Caco-2 (cell line): ENCODE measurements around the gene TESMIN. TPM values are rescaled to one million over a fixed set of nuclear protein-coding genes. Genes with fewer than 3 reads are reported as not detected.

Experiments used
- BruUV-seq: library from RNA; stranded (reverse); fragments of 400-500 nt; replicated peaks from 2 replicates; lab custom pipeline; 2021; lab: Mats Ljungman, UMichigan
- CTCF ChIA-PET: fragments of 300-600 bp; sonication (Branson Sonifier 250); formaldehyde crosslinking; loops from one replicate; lab custom pipeline; 2022; ENCODE audit warnings: antibody characterized with exemption; lab: Charles Lee
- POLR2A ChIA-PET: fragments of 300-600 bp; sonication (Branson Sonifier 250); formaldehyde crosslinking; loops from one replicate; lab custom pipeline; 2022; ENCODE audit warnings: antibody characterized with exemption; lab: Charles Lee
- DNase-seq, 2 experiments: peaks; one replicate each; pipeline versions ENCODE4 v3.0.0 to v3.0.0-alpha.2; 2020 to 2022
- H3K27me3 ChIP-seq: replicated peaks from 2 replicates; pipeline ENCODE4 v1.6.0; 2011; ENCODE audit warnings: low read length; ENCODE audit not compliant: control insufficient read depth, insufficient read depth
- H3K36me3 ChIP-seq: 2 replicates; pipeline ENCODE4 v1.5.1; 2011; ENCODE audit warnings: low read length; ENCODE audit not compliant: control insufficient read depth, insufficient read depth
- H3K4me1 ChIP-seq: fragments of 250-450 bp; sonication (Bioruptor Pico); 2 replicates; pipeline ENCODE4 v1.5.1; 2020; ENCODE audit warnings: mild to moderate bottlenecking
- H3K4me3 ChIP-seq: 2 replicates; pipeline ENCODE4 v1.5.1; 2011; ENCODE audit warnings: low read depth, mild to moderate bottlenecking, control low read depth, low read length
- H3K9me3 ChIP-seq: fragments of 250-450 bp; sonication (Bioruptor Pico); 2 replicates; pipeline ENCODE4 v1.5.1; 2020; ENCODE audit warnings: mild to moderate bottlenecking, moderate library complexity
- H3K27ac Mint-ChIP-seq: one replicate; pipeline ENCODE4 v1.8.0; 2022; ENCODE audit warnings: mixed read lengths; ENCODE audit not compliant: unreplicated experiment
- H3K27me3 Mint-ChIP-seq: one replicate; pipeline ENCODE4 v1.8.0; 2022; ENCODE audit warnings: mixed read lengths; ENCODE audit not compliant: insufficient read depth, unreplicated experiment
- H3K36me3 Mint-ChIP-seq: one replicate; pipeline ENCODE4 v1.8.0; 2022; ENCODE audit warnings: mild to moderate bottlenecking, mixed read lengths; ENCODE audit not compliant: insufficient read depth, unreplicated experiment
- H3K4me1 Mint-ChIP-seq: one replicate; pipeline ENCODE4 v1.8.0; 2022; ENCODE audit warnings: low read depth, mixed read lengths; ENCODE audit not compliant: unreplicated experiment
- H3K4me3 Mint-ChIP-seq: one replicate; pipeline ENCODE4 v1.8.0; 2022; ENCODE audit warnings: mild to moderate bottlenecking, moderate library complexity, mixed read lengths; ENCODE audit not compliant: unreplicated experiment
- H3K9me3 Mint-ChIP-seq: one replicate; pipeline ENCODE4 v1.8.0; 2022; ENCODE audit warnings: mixed read lengths; ENCODE audit not compliant: unreplicated experiment
- CTCF ChIP-seq, 2 experiments: fragments of 200-600 bp in 1 of 2; IDR thresholded peaks; 1 replicate in 1 of 2; 2 replicates in 1 of 2; pipeline versions ENCODE4 v1.5.1 to v1.8.0; 2011 to 2022; ENCODE audit warnings: antibody characterized with exemption in 1 of 2, control low read depth in 1 of 2, inconsistent platforms in 1 of 2, low read depth in 1 of 2, low read length in 1 of 2, mild to moderate bottlenecking in 1 of 2, moderate library complexity in 1 of 2; ENCODE audit not compliant: insufficient read depth in 1 of 2, severe bottlenecking in 1 of 2, unreplicated experiment in 1 of 2
- intact Hi-C: fragments of 100-400 bp; cut with micrococcal nuclease; formaldehyde crosslinking; loops from one replicate; pipeline ENCODE4 v1.10.0; 2022; ENCODE audit not compliant: unreplicated experiment
- total RNA-seq: library from RNA; stranded (reverse); gene quantifications from 2 replicates; pipeline ENCODE4 v1.2.3, GENCODE V29; 2022

The TESMIN gene
- total RNA-seq, 1 experiment from 2014 or later = 26.2 TPM

- Mint-ChIP-seq H3K27me3 (peaks cover 29% of the 10 kb centered on the region), H3K36me3 (no peaks in the 10 kb centered on the region), H3K4me3 (no peak overlapping the region), H3K9me3 (peaks cover 14% of the 10 kb centered on the region), H3K27ac (no peak overlapping the region), H3K4me1 (no peaks in the 10 kb centered on the region)
- Histone ChIP-seq H3K36me3 (no peaks in the 10 kb centered on the region), H3K27me3 (0 out of 2 replicates have a peak, but pooled peaks cover 1% of the 10 kb centered on the region), H3K4me3 (no peak overlapping the region), H3K9me3 (peaks cover 7% of the 10 kb centered on the region; the same call in 1 of the 2 replicates), H3K4me1 (no peaks in the 10 kb centered on the region)
- POLR2A ChIA-PET = no interaction called here
- intact Hi-C loops = no loop called here
- no TSS peak for BruUV-seq
- CTCF ChIA-PET = no interaction called here
- TF ChIP-seq CTCF (IDR thresholded peaks at IDR 0.05; ENCODE audit: insufficient read depth in 1 of 2, low read depth in 1 of 2, low read length in 1 of 2, severe bottlenecking in 1 of 2, unreplicated experiment in 1 of 2) = no peak
- DNase-seq = no peak
Observed at GRCh38 chr11:68724293-68724692, 27.0 kb downstream of the TESMIN start.

- TF ChIP-seq CTCF (IDR thresholded peaks at IDR 0.05; ENCODE audit: insufficient read depth in 1 of 2, low read depth in 1 of 2, low read length in 1 of 2, severe bottlenecking in 1 of 2, unreplicated experiment in 1 of 2) = no peak
- Histone ChIP-seq H3K4me3 (no peak overlapping the region), H3K36me3 (no peaks in the 10 kb centered on the region), H3K9me3 (peaks cover 7% of the 10 kb centered on the region; the same call in 1 of the 2 replicates), H3K27me3 (no peaks in the 10 kb centered on the region), H3K4me1 (no peaks in the 10 kb centered on the region)
- Mint-ChIP-seq H3K36me3 (no peaks in the 10 kb centered on the region), H3K4me1 (no peaks in the 10 kb centered on the region), H3K9me3 (peaks cover 21% of the 10 kb centered on the region), H3K4me3 (no peak overlapping the region), H3K27ac (no peak overlapping the region), H3K27me3 (peaks cover 30% of the 10 kb centered on the region)
- no TSS peak for BruUV-seq
- ChIA-PET CTCF (no interaction called here), POLR2A (no interaction called here)
- DNase-seq = no peak
- intact Hi-C loops = no loop called here
Observed at GRCh38 chr11:68722143-68722542, 29.2 kb downstream of the TESMIN start.

DNA sequence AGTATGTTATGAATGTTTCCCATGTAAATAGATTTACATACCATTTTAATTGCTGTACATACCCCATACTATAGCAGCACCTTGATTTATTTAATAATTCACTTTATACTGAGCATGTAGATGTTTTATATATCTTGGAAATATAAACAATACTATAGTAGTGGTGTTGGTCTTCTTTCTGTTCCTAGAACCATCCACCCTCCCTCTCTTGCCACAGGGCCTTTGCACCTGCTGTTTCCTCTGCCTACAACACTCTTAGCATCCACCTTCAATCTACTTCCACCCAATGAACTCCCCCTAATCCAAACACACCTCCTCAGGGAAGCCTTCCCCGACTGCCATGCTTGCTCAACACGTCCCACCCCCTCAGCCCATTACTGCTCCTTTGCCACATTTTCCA is 30.2 kb downstream of the TESMIN start:
- no peaks in the 10 kb centered on the region for H3K27me3 ChIP-seq
- no peak for DNase-seq
- peaks cover 7% of the 10 kb centered on the region; the same call in 1 of the 2 replicates for H3K9me3 ChIP-seq
- Mint-ChIP-seq H3K4me3 (no peak overlapping the region), H3K4me1 (no peaks in the 10 kb centered on the region), H3K27ac (no peak overlapping the region), H3K9me3 (peaks cover 21% of the 10 kb centered on the region), H3K36me3 (no peaks in the 10 kb centered on the region), H3K27me3 (peaks cover 25% of the 10 kb centered on the region)
- CTCF ChIA-PET = no interaction called here
- no peak overlapping the region for H3K4me3 ChIP-seq
- POLR2A ChIA-PET = no interaction called here
- BruUV-seq = no TSS peak
- intact Hi-C loops = no loop called here
- TF ChIP-seq CTCF (IDR thresholded peaks at IDR 0.05; ENCODE audit: insufficient read depth in 1 of 2, low read depth in 1 of 2, low read length in 1 of 2, severe bottlenecking in 1 of 2, unreplicated experiment in 1 of 2) = no peak
- H3K36me3 ChIP-seq = no peaks in the 10 kb centered on the region
- H3K4me1 ChIP-seq = no peaks in the 10 kb centered on the region
